ENCODE measurements around the gene BTBD19.
A peak's percentile ranks its signal among the peaks of the same experiment; 100 is the strongest.

GRCh38 chr1:44786138-44786840 lies 22.0 kb upstream of the BTBD19 start:
- peak; percentile 96 to 99 for TF ChIP-seq CTCF (conservative IDR thresholded peaks at IDR 0.05 in 1 of 2, IDR thresholded peaks at IDR 0.05 in 1 of 2; ENCODE audit: low read depth in 1 of 2, low read length in 2 of 2)
- no peak for TF ChIP-seq EZH2 (IDR thresholded peaks at IDR 0.05; ENCODE audit: low read length, missing control alignments)

Data from fibroblast of lung (primary cell).